AG04450 (cell line): Measurements from ENCODE around the gene KIF26B. TPM values are rescaled to one million over a fixed set of nuclear protein-coding genes. Genes with fewer than 3 reads are reported as not detected.

Experiments
- CTCF ChIA-PET: fragments of 300-600, 350-600 bp; formaldehyde crosslinking; extraction: SDS; loops from one replicate; lab custom pipeline; 2022; ENCODE audit warnings: antibody characterized with exemption, inconsistent platforms; lab: Charles Lee
- POLR2A ChIA-PET: fragments of 350-600 bp; formaldehyde crosslinking; extraction: SDS; loops from one replicate; lab custom pipeline; 2021; ENCODE audit warnings: antibody characterized with exemption, inconsistent platforms; lab: Yijun Ruan, JAX
- DNase-seq: peaks from one replicate; pipeline ENCODE4 v3.0.0-alpha.2; 2011; ENCODE audit warnings: low read depth, low spot score
- H3K27ac ChIP-seq: one replicate; pipeline ENCODE4 v1.5.1; 2012; ENCODE audit warnings: low read depth, low read length, control low read depth
- H3K27me3 ChIP-seq: one replicate; pipeline ENCODE4 v1.6.0; 2012; ENCODE audit warnings: low read length; ENCODE audit not compliant: control insufficient read depth, insufficient read depth
- H3K4me3 ChIP-seq: 2 replicates; pipeline ENCODE4 v1.5.1; 2011; ENCODE audit warnings: mild to moderate bottlenecking, low read depth, low read length, control low read depth
- H3K9me3 ChIP-seq: 2 replicates; pipeline ENCODE4 v1.5.1; 2012; ENCODE audit warnings: low read length; ENCODE audit not compliant: control insufficient read depth, insufficient read depth
- CTCF ChIP-seq: IDR thresholded peaks from 2 replicates; pipeline ENCODE4 v1.5.1; 2011; ENCODE audit warnings: low read depth, low read length, control low read depth, inconsistent platforms
- polyA plus RNA-seq: library from polyadenylated mRNA; depleted of rRNA; stranded (reverse); fragments of >200 nt; gene quantifications from 2 replicates; pipeline ENCODE4 v1.2.3, GENCODE V29; 2011

KIF26B gene
- polyA plus RNA-seq, 1 experiment: 2.4 TPM

- ChIA-PET CTCF (no interaction called here), POLR2A (no interaction called here)
- peaks cover 2% of the 10 kb centered on the region for H3K27me3 ChIP-seq
- H3K4me3 ChIP-seq: no peak overlapping the region
- no peak for TF ChIP-seq CTCF
- H3K27ac ChIP-seq: no peak overlapping the region
- no peak for DNase-seq
- H3K9me3 ChIP-seq: no peaks in the 10 kb centered on the region
Observed at GRCh38 chr1:245579881-245580280, 425.1 kb downstream of the KIF26B start.

- ChIA-PET POLR2A (no interaction called here), CTCF (no interaction called here)
- H3K27ac ChIP-seq: no peak overlapping the region
- no peak for DNase-seq
- H3K9me3 ChIP-seq: no peaks in the 10 kb centered on the region
- TF ChIP-seq CTCF: no peak
- peaks cover 2% of the 10 kb centered on the region for H3K27me3 ChIP-seq
- H3K4me3 ChIP-seq: no peak overlapping the region
Observed at GRCh38 chr1:245580651-245581050, 425.9 kb downstream of the KIF26B start.

- ChIA-PET POLR2A (interaction anchor here (0.6 kb wide), 1 partner anchor 9 kb away, joined by 5 read pairs; no protein-coding TSS in a partner anchor), CTCF (no interaction called here)
- Histone ChIP-seq H3K27ac (no peak overlapping the region), H3K9me3 (no peaks in the 10 kb centered on the region), H3K4me3 (no peak overlapping the region), H3K27me3 (peaks cover 2% of the 10 kb centered on the region)
- TF ChIP-seq CTCF: no peak
- no peak for DNase-seq
Observed at GRCh38 chr1:245582026-245582425, 427.2 kb downstream of the KIF26B start.

GRCh38 chr1:245583081-245583480 is 428.3 kb downstream of the KIF26B start:
- no peaks in the 10 kb centered on the region for H3K9me3 ChIP-seq
- ChIA-PET POLR2A (no interaction called here), CTCF (no interaction called here)
- peaks cover 2% of the 10 kb centered on the region for H3K27me3 ChIP-seq
- DNase-seq: no peak
- H3K4me3 ChIP-seq: no peak overlapping the region
- TF ChIP-seq CTCF: no peak
- H3K27ac ChIP-seq: no peak overlapping the region

GRCh38 chr1:245583575-245584330 is 429.0 kb downstream of the KIF26B start:
- CTCF ChIA-PET: no interaction called here
- H3K27ac ChIP-seq: no peak overlapping the region
- no peak for DNase-seq
- H3K9me3 ChIP-seq: no peaks in the 10 kb centered on the region
- peaks cover 2% of the 10 kb centered on the region for H3K27me3 ChIP-seq
- H3K4me3 ChIP-seq: no peak overlapping the region
- POLR2A ChIA-PET: no interaction called here
- TF ChIP-seq CTCF: no peak
